Effector memory CD4-positive, alpha-beta T cell (primary cell): ENCODE results near the gene NAA25.
"Not testable (repeated sequence)": the region's sequence is repeated elsewhere in the genome, so short reads cannot be mapped to it uniquely, and the experiment has no call there.

ENCODE experiments used
- DNase-seq, 3 donors: peaks; one replicate each; pipeline ENCODE4 v3.0.0-alpha.2; 2020
- H3K27ac ChIP-seq: 2 replicates; pipeline ENCODE4 v1.7.0; 2013; ENCODE audit warnings: mild to moderate bottlenecking, low read length, moderate library complexity; ENCODE audit not compliant: insufficient read depth, poor library complexity, severe bottlenecking
- H3K27me3 ChIP-seq: replicated peaks from 2 replicates; pipeline ENCODE4 v1.7.0; 2013; ENCODE audit warnings: mild to moderate bottlenecking, low read length; ENCODE audit not compliant: insufficient read depth, control insufficient read depth, poor library complexity, severe bottlenecking
- H3K36me3 ChIP-seq: 2 replicates; pipeline ENCODE4 v1.7.0; 2013; ENCODE audit warnings: mild to moderate bottlenecking, low read length, moderate library complexity; ENCODE audit not compliant: control insufficient read depth, insufficient read depth
- H3K4me1 ChIP-seq: 2 replicates; pipeline ENCODE4 v1.7.0; 2013; ENCODE audit warnings: low read length, mild to moderate bottlenecking; ENCODE audit not compliant: control insufficient read depth, insufficient read depth, poor library complexity, severe bottlenecking
- H3K4me3 ChIP-seq: 2 replicates; pipeline ENCODE4 v1.7.0; 2013; ENCODE audit warnings: low read length, low read depth, mild to moderate bottlenecking; ENCODE audit not compliant: insufficient read depth, poor library complexity, severe bottlenecking
- H3K9me3 ChIP-seq: 2 replicates; pipeline ENCODE4 v1.7.0; 2013; ENCODE audit warnings: mild to moderate bottlenecking, low read length, moderate library complexity; ENCODE audit not compliant: control insufficient read depth

The NAA25 gene

DNA sequence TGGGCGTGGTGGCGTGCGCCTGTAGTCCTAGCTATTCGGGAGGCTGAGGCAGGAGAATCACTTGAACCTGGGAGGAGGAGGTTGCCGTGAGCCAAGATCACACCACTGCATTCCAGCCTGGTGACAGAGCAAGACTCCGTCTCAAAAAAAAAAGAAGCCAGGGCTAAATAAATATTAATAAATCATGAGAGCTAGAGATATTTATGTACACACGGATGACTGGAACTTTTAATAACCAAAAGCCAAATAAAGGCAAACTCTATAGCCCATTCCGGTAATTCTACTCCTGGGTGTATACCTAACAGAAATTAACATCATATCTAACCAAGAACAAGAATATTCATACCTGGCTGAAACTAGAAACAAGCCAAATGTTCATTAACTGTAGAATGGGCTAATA lies 9.1 kb upstream of the NAA25 start:
- Histone ChIP-seq H3K4me3 (no peak overlapping the region), H3K27me3 (no peaks in the 10 kb centered on the region), H3K9me3 (no peaks in the 10 kb centered on the region), H3K36me3 (no peaks in the 10 kb centered on the region), H3K27ac (no peak overlapping the region), H3K4me1 (no peaks in the 10 kb centered on the region)
- no peak for DNase-seq

DNA sequence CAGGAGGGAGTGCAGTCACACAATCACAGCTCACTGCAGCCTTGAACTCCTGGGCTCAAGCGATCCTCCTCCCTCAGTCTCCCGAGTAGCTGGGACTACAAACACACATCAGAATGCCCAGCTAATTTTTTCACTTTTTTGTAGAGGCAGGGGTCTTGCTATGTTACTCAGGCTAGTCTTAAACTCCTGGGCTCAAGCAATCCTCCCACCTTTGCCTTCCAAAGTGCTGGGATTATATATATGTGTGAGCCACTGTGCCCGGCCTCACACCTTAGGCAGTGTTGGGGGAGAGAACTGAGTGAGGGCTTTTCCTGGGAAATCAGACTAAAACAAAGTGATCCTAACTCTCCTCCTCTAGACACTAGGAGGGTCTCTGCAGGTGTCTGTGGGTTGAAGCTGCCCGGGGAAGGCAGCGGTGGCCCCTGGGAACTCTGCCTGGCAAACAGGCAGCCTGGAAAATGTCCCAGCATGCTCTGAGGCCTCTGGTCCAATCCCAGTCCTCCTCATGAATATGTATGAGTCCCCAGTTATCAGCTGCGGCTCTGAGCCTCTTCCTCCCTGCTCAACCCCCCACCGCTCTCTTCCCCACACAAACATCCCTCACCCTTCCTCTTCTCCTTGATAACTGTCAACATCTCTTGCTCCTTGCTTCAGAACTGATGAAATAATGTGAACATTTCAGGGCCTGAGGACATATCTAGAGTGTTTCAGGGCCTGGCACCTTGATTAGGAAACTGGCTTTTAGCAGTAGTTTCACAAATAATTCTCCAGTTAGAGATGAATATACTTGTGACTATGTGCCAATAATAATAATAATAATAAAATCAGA lies 7.9 kb upstream of the NAA25 start:
- no peaks in the 10 kb centered on the region for H3K36me3 ChIP-seq
- no peak overlapping the region for H3K4me3 ChIP-seq
- H3K4me1 ChIP-seq: no peaks in the 10 kb centered on the region
- H3K9me3 ChIP-seq: no peaks in the 10 kb centered on the region
- no peaks in the 10 kb centered on the region for H3K27me3 ChIP-seq
- no peak overlapping the region for H3K27ac ChIP-seq
- no peak for DNase-seq

DNA sequence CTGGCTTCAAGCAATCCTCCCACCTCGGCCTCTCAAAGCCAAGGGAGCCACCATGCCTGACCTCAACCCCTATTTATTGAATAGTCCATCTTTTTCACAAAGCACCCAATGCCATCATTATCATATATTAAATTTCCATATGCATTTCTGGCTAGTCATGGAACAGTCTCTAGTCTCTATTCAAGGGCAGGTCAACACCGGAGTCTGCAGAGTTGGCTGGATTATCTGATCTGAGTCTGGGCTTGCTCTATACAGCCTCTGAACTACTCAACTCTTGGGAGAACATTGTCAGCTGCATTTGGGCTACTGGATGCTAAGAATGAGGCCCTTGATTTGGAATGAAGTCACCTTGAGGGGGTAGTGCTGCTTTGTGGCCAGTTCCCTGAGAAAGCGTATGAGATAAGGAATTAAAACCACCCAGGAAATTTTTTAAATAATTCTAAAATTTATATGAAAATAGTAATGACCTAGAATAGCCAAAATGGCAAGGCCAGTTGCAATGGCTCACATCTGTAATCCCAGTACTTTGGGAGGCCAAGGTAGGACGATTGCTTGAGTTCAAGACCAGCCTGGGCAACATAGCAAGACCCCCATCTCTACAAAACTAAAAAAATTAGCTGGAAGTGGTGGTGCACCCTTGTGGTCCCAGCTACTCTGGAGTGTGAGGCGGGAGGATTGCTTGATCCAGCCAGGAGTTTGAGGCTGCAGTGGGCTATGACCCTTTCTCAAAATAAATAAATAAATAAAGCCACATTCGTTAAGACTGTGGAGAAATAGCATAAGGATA lies 6.9 kb upstream of the NAA25 start:
- H3K27me3 ChIP-seq: no peaks in the 10 kb centered on the region
- no peaks in the 10 kb centered on the region for H3K9me3 ChIP-seq
- H3K4me3 ChIP-seq: no peak overlapping the region
- no peak for DNase-seq
- no peaks in the 10 kb centered on the region for H3K36me3 ChIP-seq
- H3K4me1 ChIP-seq: no peaks in the 10 kb centered on the region
- H3K27ac ChIP-seq: no peak overlapping the region

DNA sequence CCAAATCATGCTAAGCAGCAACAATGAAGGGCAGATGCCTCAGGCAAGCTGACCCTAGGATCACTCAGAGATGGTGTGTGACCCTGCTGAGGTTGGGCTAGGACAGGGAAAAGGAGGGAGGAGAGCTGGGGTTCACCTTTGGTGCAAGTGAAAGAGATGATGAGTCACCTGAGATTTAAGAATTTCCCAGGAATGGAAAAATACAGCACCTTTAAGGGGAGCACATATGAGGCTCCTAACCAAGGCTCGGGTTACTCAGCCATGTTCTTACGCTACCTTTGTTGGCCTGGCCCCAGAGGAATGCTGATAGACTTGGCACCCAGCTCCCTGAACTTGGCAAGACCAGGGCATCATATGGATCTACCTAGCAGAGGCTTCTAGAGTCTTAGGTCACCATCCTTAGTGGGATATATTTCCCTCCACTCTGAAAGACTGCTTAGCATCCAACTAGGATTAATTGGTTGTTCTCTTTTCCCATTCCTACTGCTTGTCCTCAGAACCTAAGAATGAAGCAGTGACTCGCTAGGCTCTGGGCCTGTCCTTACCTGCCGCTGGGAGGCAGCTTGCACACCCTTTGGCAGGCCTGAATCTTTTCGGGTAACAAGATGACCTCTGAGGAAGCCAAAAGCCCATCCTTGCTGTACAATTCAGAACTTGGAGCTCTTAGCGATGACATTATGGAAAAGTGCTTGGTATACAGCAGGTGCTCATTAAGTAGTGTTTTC lies 4.0 kb upstream of the NAA25 start:
- DNase-seq: no peak
- H3K4me1 ChIP-seq: peaks cover 5% of the 10 kb centered on the region
- H3K4me3 ChIP-seq: no peak overlapping the region
- no peaks in the 10 kb centered on the region for H3K36me3 ChIP-seq
- H3K9me3 ChIP-seq: no peaks in the 10 kb centered on the region
- H3K27ac ChIP-seq: no peak overlapping the region
- no peaks in the 10 kb centered on the region for H3K27me3 ChIP-seq

DNA sequence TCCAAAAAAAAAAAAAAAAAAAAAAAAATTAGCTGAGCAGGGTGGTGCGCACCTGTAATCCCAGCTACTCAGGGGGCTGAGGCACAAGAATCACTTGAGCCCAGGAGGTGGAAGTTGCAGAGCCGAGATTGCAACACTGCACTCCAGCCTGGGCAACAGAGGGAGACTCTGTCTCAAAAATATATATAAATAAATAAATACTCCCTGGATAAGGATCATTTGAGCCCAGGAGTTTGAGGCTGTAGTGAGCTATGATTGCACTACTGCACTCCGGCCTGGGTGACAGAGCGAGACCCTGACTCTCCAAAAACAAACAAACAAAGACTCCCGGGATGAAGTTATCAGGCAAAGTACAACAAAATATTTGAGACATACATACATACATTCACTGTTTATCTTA lies 3.3 kb upstream of the NAA25 start:
- H3K4me1 ChIP-seq: peaks cover 7% of the 10 kb centered on the region
- H3K4me3 ChIP-seq: no peak overlapping the region
- H3K9me3 ChIP-seq: no peaks in the 10 kb centered on the region
- no peak for DNase-seq
- H3K27ac ChIP-seq: no peak overlapping the region
- no peaks in the 10 kb centered on the region for H3K36me3 ChIP-seq
- no peaks in the 10 kb centered on the region for H3K27me3 ChIP-seq

DNA sequence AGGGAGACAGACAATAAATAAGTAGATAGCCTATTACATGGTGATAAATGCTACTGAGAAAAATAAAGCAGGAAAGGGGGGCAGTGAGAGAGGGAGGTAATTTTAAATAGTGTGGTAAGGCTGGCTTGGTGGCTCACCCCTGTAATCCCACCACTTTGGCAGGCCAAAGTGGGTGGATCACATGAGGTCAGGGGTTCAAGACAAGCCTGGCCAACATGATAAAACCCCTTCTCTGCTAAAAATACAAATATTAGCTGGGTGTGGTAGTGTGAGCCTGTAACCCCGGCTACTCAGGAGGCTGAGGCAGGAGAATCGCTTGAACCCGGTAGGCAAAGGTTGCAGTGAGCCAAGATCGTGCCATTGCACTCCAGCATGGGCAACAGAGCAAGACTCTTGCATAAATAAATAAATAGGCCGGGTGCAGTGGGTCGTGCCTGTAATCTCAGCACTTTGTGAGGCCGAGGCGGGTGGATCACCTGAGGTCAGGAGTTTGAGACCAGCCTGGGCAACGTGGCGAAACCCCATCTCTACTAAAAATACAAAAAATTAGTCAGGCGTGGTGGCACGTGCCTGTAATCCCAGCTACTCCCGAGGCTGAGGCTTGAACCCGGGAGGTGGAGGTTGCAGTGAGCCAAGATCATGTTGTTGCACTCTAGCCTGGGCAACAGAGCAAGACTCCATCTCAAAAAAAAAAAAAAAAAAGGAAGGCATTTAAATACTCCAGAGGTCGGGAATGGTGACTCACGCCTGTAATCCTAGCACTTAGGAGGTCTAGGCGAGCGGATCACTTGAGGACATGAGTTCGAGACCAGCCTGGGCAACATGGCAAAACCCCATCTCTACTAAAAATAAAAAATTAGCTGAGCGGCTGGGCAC lies 2.4 kb upstream of the NAA25 start:
- not testable (repeated sequence) for H3K4me1 ChIP-seq, H3K9me3 ChIP-seq, H3K4me3 ChIP-seq, H3K27ac ChIP-seq, H3K27me3 ChIP-seq, DNase-seq, H3K36me3 ChIP-seq

DNA sequence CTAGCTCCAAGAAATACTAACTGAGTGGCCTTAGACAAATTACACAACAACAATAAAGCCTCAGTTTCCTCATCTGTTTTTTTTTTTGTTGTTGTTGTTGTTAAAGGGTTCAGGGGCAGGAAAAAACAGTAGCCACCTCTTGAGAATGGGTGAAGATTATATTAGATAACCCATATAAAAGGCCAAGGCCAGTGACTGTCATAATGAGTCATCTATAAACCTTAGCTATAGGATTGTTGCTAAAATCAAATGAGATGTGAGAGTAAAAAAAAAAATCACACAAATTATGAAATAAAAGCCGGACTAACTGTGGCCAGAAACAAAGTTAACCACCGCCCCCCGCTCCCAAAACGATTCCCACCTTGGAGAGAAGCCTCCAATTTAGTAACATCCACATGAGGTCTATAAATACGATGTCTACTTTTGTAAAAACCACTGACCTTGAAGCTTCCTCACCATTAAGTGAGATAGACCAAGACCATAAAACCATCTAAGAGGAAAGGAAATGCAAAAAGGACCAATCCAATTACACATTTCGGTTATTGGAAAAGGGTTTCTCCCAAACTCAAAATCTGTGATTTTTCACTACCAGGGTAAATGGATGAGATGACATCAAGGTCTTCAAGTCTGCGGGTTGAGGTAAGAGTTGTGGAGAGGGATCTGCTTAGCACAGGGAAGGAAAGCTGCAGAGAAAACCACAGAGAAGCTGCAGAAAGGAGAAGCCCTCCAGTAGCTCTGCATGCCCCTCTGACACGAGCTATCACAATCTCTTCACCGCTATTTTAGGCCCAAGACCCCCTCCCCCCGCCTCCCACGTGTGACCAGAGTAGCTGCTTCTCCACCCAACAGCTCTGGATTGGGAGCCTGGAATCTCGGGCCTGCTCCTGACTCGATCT lies 1.0 kb downstream of the NAA25 start:
- H3K9me3 ChIP-seq: no peaks in the 10 kb centered on the region
- no peak for DNase-seq
- H3K27me3 ChIP-seq: no peaks in the 10 kb centered on the region
- no peaks in the 10 kb centered on the region for H3K36me3 ChIP-seq
- peak overlapping the region; percentile 87 for H3K27ac ChIP-seq
- peaks cover 7% of the 10 kb centered on the region for H3K4me1 ChIP-seq
- H3K4me3 ChIP-seq: peak overlapping the region; percentile 90

DNA sequence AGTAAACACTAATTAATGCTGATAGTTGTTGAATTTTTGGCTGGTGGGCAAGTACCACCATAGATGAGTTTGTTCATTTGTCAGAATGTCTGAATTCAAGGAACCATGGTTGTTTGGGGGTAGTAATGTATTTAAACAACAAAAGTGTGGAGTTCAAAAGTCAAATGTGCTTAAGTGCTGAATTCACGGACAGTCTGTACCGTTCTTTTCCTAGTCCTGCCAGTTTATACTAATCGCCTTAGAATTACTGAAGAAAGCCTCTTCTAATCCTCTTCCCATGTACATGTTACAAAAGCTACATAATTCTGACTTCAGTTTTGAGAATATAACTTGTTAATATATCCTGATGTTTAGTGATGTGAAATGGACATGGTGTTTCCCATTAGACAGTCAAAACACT lies 2.7 kb downstream of the NAA25 start:
- H3K36me3 ChIP-seq: peaks cover 5% of the 10 kb centered on the region

More for the DNA sequence above, 2.7 kb downstream of the NAA25 start:
- no peak overlapping the region for H3K4me3 ChIP-seq
- no peak for DNase-seq
- no peak overlapping the region for H3K27ac ChIP-seq
- H3K9me3 ChIP-seq: no peaks in the 10 kb centered on the region
- peaks cover 7% of the 10 kb centered on the region for H3K4me1 ChIP-seq
- H3K27me3 ChIP-seq: no peaks in the 10 kb centered on the region
